Endothelial cell of umbilical vein (primary cell): ENCODE results near the gene ADAP1. TPM values are rescaled to one million over a fixed set of nuclear protein-coding genes. Genes with fewer than 3 reads are reported as not detected.
"Not testable (repeated sequence)": the region's sequence is repeated elsewhere in the genome, so short reads cannot be mapped to it uniquely, and the experiment has no call there.

Source experiments
- BruUV-seq: library from RNA; stranded (reverse); fragments of 400-500 nt; replicated peaks from 2 replicates; lab custom pipeline; 2021; lab: Mats Ljungman, UMichigan
- CTCF ChIA-PET: fragments of 300-600, 350-600 bp; sonication (Branson Sonifier 250); formaldehyde crosslinking; loops from one replicate; lab custom pipeline; 2021; ENCODE audit warnings: antibody characterized with exemption, inconsistent platforms; lab: Charles Lee
- POLR2A ChIA-PET: fragments of 300-600, 350-600 bp; sonication (Branson Sonifier 250); formaldehyde crosslinking; loops from one replicate; lab custom pipeline; 2021; ENCODE audit warnings: antibody characterized with exemption, inconsistent platforms; lab: Charles Lee
- DNase-seq: peaks from one replicate; pipeline ENCODE4 v3.0.0-alpha.2; 2011; ENCODE audit warnings: low read depth, low spot score
- FAIRE-seq: peaks from 2 replicates; lab custom pipeline; 2011; peaks lifted over from hg19 to GRCh38; lab: Jason Lieb, UNC
- H2AFZ ChIP-seq: 2 replicates; pipeline ENCODE4 v1.6.0; 2012; ENCODE audit warnings: low read depth, low read length, control low read depth, inconsistent platforms
- H3K27ac ChIP-seq: 2 replicates; pipeline ENCODE4 v1.5.1; 2011; ENCODE audit warnings: low read depth, mild to moderate bottlenecking, control low read depth, low read length, moderate library complexity; ENCODE audit not compliant: insufficient read depth
- H3K27me3 ChIP-seq, 2 experiments: 2 replicates each; pipeline versions ENCODE4 v1.6.0 to v1.6.1; 2011; ENCODE audit warnings: low read length in 2 of 2, mixed read lengths in 1 of 2; ENCODE audit not compliant: control insufficient read depth in 2 of 2, insufficient read depth in 2 of 2
- H3K36me3 ChIP-seq, 2 experiments: 2 replicates in 1 of 2; 3 replicates in 1 of 2; pipeline ENCODE4 v1.5.1; 2011; ENCODE audit warnings: low read length in 2 of 2, mild to moderate bottlenecking in 1 of 2, moderate library complexity in 1 of 2; ENCODE audit not compliant: control insufficient read depth in 2 of 2, insufficient read depth in 2 of 2; ENCODE audit errors: extremely low read depth in 1 of 2
- H3K4me1 ChIP-seq: 3 replicates; pipeline ENCODE4 v1.5.1; 2011; ENCODE audit warnings: mild to moderate bottlenecking, low read length; ENCODE audit not compliant: control insufficient read depth, insufficient read depth; ENCODE audit errors: extremely low read depth
- H3K4me2 ChIP-seq: 2 replicates; pipeline ENCODE4 v1.6.1; 2011; ENCODE audit warnings: low read length, control low read depth, mixed read lengths; ENCODE audit not compliant: insufficient read depth
- H3K4me3 ChIP-seq, 3 experiments: fragments of 200-600 bp in 1 of 3; sonication (generic), shearing (Covaris generic) in 1 of 3; replicated peaks in 1 of 3; 2 replicates each; pipeline ENCODE4 v1.5.1; 2011 to 2016; ENCODE audit warnings: control low read depth in 3 of 3, low read length in 3 of 3, mild to moderate bottlenecking in 2 of 3, inconsistent platforms in 1 of 3, low read depth in 1 of 3, moderate library complexity in 1 of 3; ENCODE audit not compliant: insufficient read depth in 1 of 3
- H3K79me2 ChIP-seq: 2 replicates; pipeline ENCODE4 v1.6.0; 2012; ENCODE audit warnings: low read length, inconsistent platforms; ENCODE audit not compliant: control insufficient read depth, insufficient read depth
- H3K9ac ChIP-seq: replicated peaks from 2 replicates; pipeline ENCODE3; 2011; ENCODE audit warnings: low read length, control low read depth; ENCODE audit not compliant: insufficient read depth; ENCODE audit errors: extremely low read depth
- H3K9me1 ChIP-seq: replicated peaks from 3 replicates; pipeline ENCODE4 v1.6.0; 2011; ENCODE audit warnings: mild to moderate bottlenecking, low read length; ENCODE audit not compliant: control insufficient read depth, insufficient read depth; ENCODE audit errors: extremely low read depth
- H3K9me3 ChIP-seq: replicated peaks from 2 replicates; pipeline ENCODE4 v1.5.1; 2012; ENCODE audit warnings: low read length, inconsistent platforms; ENCODE audit not compliant: control insufficient read depth, insufficient read depth
- H4K20me1 ChIP-seq: replicated peaks from 2 replicates; pipeline ENCODE3; 2011; ENCODE audit warnings: mild to moderate bottlenecking, low read length; ENCODE audit not compliant: control insufficient read depth, insufficient read depth; ENCODE audit errors: extremely low read depth
- CTCF ChIP-seq, 2 donors: IDR thresholded peaks; 1 replicate in 1 of 2; 2 replicates in 1 of 2; pipeline ENCODE4 v1.5.1; 2011; ENCODE audit warnings: low read length in 2 of 2, mild to moderate bottlenecking in 2 of 2, moderate library complexity in 2 of 2, control low read depth in 1 of 2, inconsistent platforms in 1 of 2, low read depth in 1 of 2; ENCODE audit not compliant: insufficient read depth in 1 of 2; ENCODE audit errors: extremely low read depth in 1 of 2
- EZH2 ChIP-seq: IDR thresholded peaks from 2 replicates; pipeline ENCODE4 v1.6.1; 2012; ENCODE audit warnings: borderline replicate concordance, low read depth, mild to moderate bottlenecking, moderate library complexity, low read length, inconsistent platforms; ENCODE audit not compliant: severe bottlenecking
- FOS ChIP-seq: IDR thresholded peaks from 2 replicates; pipeline ENCODE4 v1.6.1; 2011; ENCODE audit warnings: mild to moderate bottlenecking, low read length, moderate library complexity, borderline replicate concordance; ENCODE audit not compliant: insufficient read depth
- GATA2 ChIP-seq: IDR thresholded peaks from 2 replicates; pipeline ENCODE4 v1.7.0; 2011; ENCODE audit warnings: low read depth, mild to moderate bottlenecking, moderate library complexity, mixed read lengths, low read length; ENCODE audit not compliant: insufficient read length, insufficient read depth
- JUN ChIP-seq: IDR thresholded peaks from 2 replicates; pipeline ENCODE4 v1.6.1; 2011; ENCODE audit warnings: borderline replicate concordance, low read depth; ENCODE audit not compliant: insufficient read length, insufficient read depth
- MAX ChIP-seq: IDR thresholded peaks from 2 replicates; pipeline ENCODE4 v1.6.1; 2011; ENCODE audit not compliant: insufficient read depth, insufficient read length
- MYC ChIP-seq: IDR thresholded peaks from one replicate; pipeline ENCODE4 v1.6.1; 2011; ENCODE audit warnings: mild to moderate bottlenecking, low read depth, low read length
- POLR2A ChIP-seq: IDR thresholded peaks from 2 replicates; pipeline ENCODE4 v1.6.1; 2012; ENCODE audit warnings: low read depth, mild to moderate bottlenecking, control low read depth, low read length
- POLR2AphosphoS5 ChIP-seq: IDR thresholded peaks from 2 replicates; pipeline ENCODE4 v1.6.1; 2012; ENCODE audit warnings: low read depth, mild to moderate bottlenecking, control low read depth, low read length, moderate library complexity; ENCODE audit not compliant: insufficient read depth
- dilution Hi-C: fragments of 300-500 bp; cut with MboI; formaldehyde crosslinking; loops from one replicate; pipeline ENCODE4 v1.15.0; 2019; ENCODE audit warnings: low sequenced_read_pairs; ENCODE audit not compliant: extremely low pct_ligation_motif_present
- intact Hi-C: fragments of 100-400 bp; cut with micrococcal nuclease; formaldehyde crosslinking; loops from one replicate; pipeline ENCODE4 v1.10.0; 2022
- polyA plus RNA-seq, 4 experiments: library from polyadenylated mRNA; depleted of rRNA in 3 of 4; stranded (reverse) in 3 of 4; unstranded in 1 of 4; fragments of >200 nt; gene quantifications; 2 replicates each; pipeline versions ENCODE4 v1.2.1 to v1.2.3, GENCODE V29; 2011 to 2012; ENCODE audit warnings: missing spikeins in 1 of 4
- total RNA-seq: library from RNA; stranded (reverse); gene quantifications from 2 replicates; pipeline ENCODE4 v1.2.3, GENCODE V29; 2021

ADAP1 gene
- total and polyA plus RNA-seq, 2 donors (not counting 3 experiments of a cell fraction or from before 2014, with no cell fraction given): 0.49 to 0.58 TPM

- intact Hi-C loops, POLR2A ChIA-PET, H3K9me1 ChIP-seq, H3K79me2 ChIP-seq, H2AFZ ChIP-seq, dilution Hi-C loops, H4K20me1 ChIP-seq, CTCF ChIA-PET, BruUV-seq, DNase-seq, H3K36me3 ChIP-seq, H3K4me1 ChIP-seq, H3K4me2 ChIP-seq, FAIRE-seq, H3K27ac ChIP-seq, H3K9ac ChIP-seq, H3K27me3 ChIP-seq, H3K9me3 ChIP-seq, H3K4me3 ChIP-seq: not testable (repeated sequence)
Measured at GRCh38 chr7:1001069-1001770, 46.7 kb upstream of the ADAP1 start.

GRCh38 chr7:999941-1000935 lies 45.8 kb upstream of the ADAP1 start:
- no peak overlapping the region for H3K4me3 ChIP-seq
- no TSS peak for BruUV-seq
- TF ChIP-seq JUN (no peak), MAX (no peak), POLR2A (no peak), GATA2 (no peak), POLR2AphosphoS5 (no peak), MYC (no peak), FOS (no peak), EZH2 (no peak), CTCF (IDR thresholded peaks at IDR 0.05; ENCODE audit: extremely low read depth in 1 of 2, insufficient read depth in 1 of 2, low read depth in 1 of 2, low read length in 2 of 2) (no peak)
- dilution Hi-C loops (no loop called here), intact Hi-C loops (no loop called here)
- H3K4me2 ChIP-seq: no peak overlapping the region
- no peaks in the 10 kb centered on the region for H3K79me2 ChIP-seq
- H3K9me1 ChIP-seq: no peaks in the 10 kb centered on the region
- H3K4me1 ChIP-seq: no peaks in the 10 kb centered on the region
- no peaks in the 10 kb centered on the region for H3K9me3 ChIP-seq
- ChIA-PET POLR2A (no interaction called here), CTCF (interaction anchor here (10.0 kb wide), 1 partner anchor 66 kb away, joined by 459 read pairs; no protein-coding TSS in a partner anchor)
- DNase-seq (no peak), FAIRE-seq (no peak)
- no peak overlapping the region for H3K27ac ChIP-seq
- no peak overlapping the region for H2AFZ ChIP-seq
- no peak overlapping the region for H3K9ac ChIP-seq
- no peaks in the 10 kb centered on the region for H3K27me3 ChIP-seq
- no peaks in the 10 kb centered on the region for H4K20me1 ChIP-seq
- H3K36me3 ChIP-seq: peaks cover 0 to 4% of the 10 kb centered on the region in 2 experiments
